Heart right ventricle (tissue), 16 donors: ENCODE measurements around the gene RANBP3. TPM values are rescaled to one million over a fixed set of nuclear protein-coding genes. Genes with fewer than 3 reads are reported as not detected.
A peak's percentile ranks its signal among the peaks of the same experiment; 100 is the strongest.

Experiments
- ATAC-seq, 8 donors: fragments of 200-7000 bp; cut with Tn5 transposase; one replicate each; pipeline ENCODE4 v1.9.1; 2020; ENCODE audit warnings: mild to moderate bottlenecking in 8 of 8, moderate library complexity in 8 of 8, moderate number of reproducible peaks in 1 of 8
- DNase-seq, 2 donors: peaks; one replicate each; pipeline ENCODE4 v3.0.0-alpha.2; 2020
- H3K27ac ChIP-seq, 10 donors: fragments of 200-600 bp; sonication (generic) in 2 of 10; one replicate each; pipeline versions ENCODE4 v1.5.0 to v1.8.0; 2020 to 2022; ENCODE audit warnings: mild to moderate bottlenecking in 3 of 10
- H3K27me3 ChIP-seq, 7 donors: fragments of 200-600 bp; one replicate each; pipeline ENCODE4 v1.8.0; 2021 to 2022; ENCODE audit warnings: mild to moderate bottlenecking in 2 of 7
- H3K36me3 ChIP-seq, 9 donors: fragments of 200-600 bp; sonication (generic) in 1 of 9; one replicate each; pipeline versions ENCODE4 v1.5.0 to v1.8.0; 2020 to 2022; ENCODE audit warnings: mild to moderate bottlenecking in 2 of 9
- H3K4me1 ChIP-seq, 9 donors: fragments of 200-600 bp; sonication (generic) in 1 of 9; one replicate each; pipeline versions ENCODE4 v1.5.0 to v1.8.0; 2020 to 2022; ENCODE audit warnings: mild to moderate bottlenecking in 4 of 9
- H3K4me3 ChIP-seq, 10 donors: fragments of 200-600 bp; sonication (generic) in 2 of 10; one replicate each; pipeline versions ENCODE4 v1.5.0 to v1.8.0; 2020 to 2022; ENCODE audit warnings: mild to moderate bottlenecking in 7 of 10, moderate library complexity in 2 of 10
- H3K9me3 ChIP-seq, 11 donors: fragments of 200-600 bp in 10 of 11; sonication (generic) in 2 of 11; one replicate each; pipeline versions ENCODE4 v1.5.0 to v1.8.0; 2013 to 2022; ENCODE audit warnings: mild to moderate bottlenecking in 2 of 11, control low read depth in 1 of 11, moderate library complexity in 1 of 11
- CTCF ChIP-seq, 9 donors: fragments of 200-600 bp; sonication (generic) in 2 of 9; IDR thresholded peaks; one replicate each; pipeline versions ENCODE4 v1.5.0 to v1.8.0; 2021 to 2022; ENCODE audit warnings: antibody characterized with exemption in 9 of 9, mild to moderate bottlenecking in 5 of 9, moderate library complexity in 1 of 9
- WGBS, 2 donors: extraction: QIAGEN DNeasy Blood & Tissue Kit; methylation state at CpG; one replicate each; pipeline ENCODE4 v1.1.7; 2013; ENCODE audit warnings: inconsistent platforms in 1 of 2; 5-methylcytosine and 5-hydroxymethylcytosine counted together
- intact Hi-C, 10 donors: fragments of 100-400 bp; cut with DNase I; formaldehyde crosslinking; loops; one replicate each; pipeline versions ENCODE4 v1.11.1 to v1.14.2; 2022
- polyA plus RNA-seq, 2 donors: library from polyadenylated mRNA; stranded (reverse); fragments of 200-250 nt; gene quantifications; one replicate each; pipeline ENCODE4 v1.2.3, GENCODE V29; 2013
- total RNA-seq, 10 donors: library from RNA; stranded (reverse); fragmentation: NEBNext Ultra II Directional in 3 of 10; extraction: Animal tissue kit (Norgen Biotek cat#: 25700) in 3 of 10; gene quantifications; one replicate each; pipeline versions ENCODE4 v1.2.1 to v1.2.4, GENCODE V29; 2021 to 2023
- donor health status: Arrhythmogenic right ventricular cardiomyopathy.
- donor health status: ischemic (EF 13 %, LVEDD 7.1; RV severe dilation, severe dysfunction).
- donor health status: healthy with polysubstance abuse.
- donor health status: DM: no; HTN: yes; CAD: no.
- donor health status: DM: no; HTN: no; CAD: no.
- donor health status: ischemic (EF 25% LVEDD 6.9; RV normal size, moderate dysfunction).
- donor health status: ischemic (EF 25% LVEDD 5.7; RV mildly dilated, moderate dysfunction).
- donor health status: healthy.
- donor health status: DM: yes; HTN: yes; CAD: no.
- donor health status: Ischemic cardiomyopathy.
- donor health status: ischemic (EF 35%, LVEDD 5.7; RV mildly dilated, moderate dysfunction).
- donor health status: nonischemic (EF 11% LVEDD 7.7; RV severe dilation, severe dysfunction).
- donor health status: DM: yes; HTN: yes; CAD: no.
- donor health status: PGD.
- donor health status: ischemic (EF 29% LVEDD 5.4; RV normal size, mild dysfunction).
- donor health status: nonischemic (EF 23%, LVEDD 6.1; RV moderate dilation, normal function).

RANBP3 gene
- total and polyA plus RNA-seq, 12 donors: 29.5 to 76.1 (median 63.0) TPM

- 86 to 87% methylated on average over 18 of the region's 18 CpGs for WGBS, 2 donors
- no peak for ATAC-seq
- Histone ChIP-seq H3K27me3 (no peaks in the 10 kb centered on the region), H3K27ac (no peak overlapping the region), H3K36me3 (peaks cover 0 to 64% (median 4%) of the 10 kb centered on the region in 9 donors), H3K4me3 (no peak overlapping the region), H3K9me3 (no peaks in the 10 kb centered on the region), H3K4me1 (no peaks in the 10 kb centered on the region)
- no peak for TF ChIP-seq CTCF (IDR thresholded peaks at IDR 0.05)
- DNase-seq: no peak
- intact Hi-C loops: no loop called here
Measured at GRCh38 chr19:6005321-6006069, 27.6 kb upstream of the RANBP3 start.

GRCh38 chr19:6003976-6004375 is 26.0 kb upstream of the RANBP3 start:
- no peak for ATAC-seq
- no peak overlapping the region for H3K27ac ChIP-seq
- no peak for TF ChIP-seq CTCF (IDR thresholded peaks at IDR 0.05)
- no peaks in the 10 kb centered on the region for H3K4me1 ChIP-seq
- no peak overlapping the region for H3K4me3 ChIP-seq
- DNase-seq: no peak
- no peaks in the 10 kb centered on the region for H3K27me3 ChIP-seq
- H3K9me3 ChIP-seq: no peaks in the 10 kb centered on the region
- H3K36me3 ChIP-seq: peaks cover 0 to 67% (median 8%) of the 10 kb centered on the region in 9 donors
- intact Hi-C loops: no loop called here
- WGBS, 2 donors: 78 to 84% methylated on average over 10 of the region's 10 CpGs

GRCh38 chr19:6002591-6002990 is 24.7 kb upstream of the RANBP3 start:
- TF ChIP-seq CTCF (IDR thresholded peaks at IDR 0.05): no peak
- no peaks in the 10 kb centered on the region for H3K4me1 ChIP-seq
- DNase-seq (no peak), ATAC-seq (peak in 1 of 8 donors; percentile 16)
- H3K4me3 ChIP-seq: no peak overlapping the region
- peaks cover 0 to 70% (median 8%) of the 10 kb centered on the region in 9 donors for H3K36me3 ChIP-seq
- no peaks in the 10 kb centered on the region for H3K9me3 ChIP-seq
- H3K27ac ChIP-seq: no peak overlapping the region
- intact Hi-C loops: no loop called here
- H3K27me3 ChIP-seq: no peaks in the 10 kb centered on the region
- WGBS, 2 donors: 94 to 96% methylated on average over 26 of the region's 26 CpGs

GRCh38 chr19:6000228-6000847 is 22.4 kb upstream of the RANBP3 start:
- H3K9me3 ChIP-seq: no peaks in the 10 kb centered on the region
- no peak overlapping the region for H3K4me3 ChIP-seq
- no peaks in the 10 kb centered on the region for H3K4me1 ChIP-seq
- H3K27me3 ChIP-seq: no peaks in the 10 kb centered on the region
- H3K36me3 ChIP-seq: peaks cover 0 to 73% (median 8%) of the 10 kb centered on the region in 9 donors
- no peak for ATAC-seq
- TF ChIP-seq CTCF (IDR thresholded peaks at IDR 0.05): no peak
- DNase-seq: no peak
- intact Hi-C loops: no loop called here
- 95 to 96% methylated on average over 7 of the region's 7 CpGs for WGBS, 2 donors
- H3K27ac ChIP-seq: no peak overlapping the region
